IPS-18c (cell line): ENCODE results near the gene SHROOM3.

Experiments
- H3K4me3 ChIP-seq: 2 replicates; pipeline ENCODE4 v1.7.0; 2013; ENCODE audit warnings: low read depth, mild to moderate bottlenecking, low read length, moderate library complexity; ENCODE audit not compliant: insufficient read depth
- H3K9me3 ChIP-seq: one replicate; pipeline ENCODE4 v1.6.1; 2013; ENCODE audit warnings: mild to moderate bottlenecking, low read length, moderate library complexity; ENCODE audit not compliant: control insufficient read depth, insufficient read depth

SHROOM3 gene

DNA sequence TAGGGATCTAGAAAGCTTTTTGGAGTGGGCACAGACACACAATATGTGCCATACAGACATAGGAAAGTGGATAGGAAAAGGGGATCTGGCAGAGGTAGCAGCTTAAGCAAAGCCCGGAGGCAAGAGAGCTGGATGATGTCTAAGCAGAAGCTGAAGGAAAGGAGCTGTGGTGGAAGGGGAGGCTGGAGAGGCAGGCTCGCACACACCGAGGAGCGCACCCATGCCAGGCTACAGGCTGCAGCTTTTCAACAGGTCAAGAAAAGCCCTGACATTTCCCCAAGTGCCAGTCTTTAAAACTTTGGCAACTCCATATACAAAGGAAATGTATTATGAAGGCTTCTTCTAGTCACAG is 395.6 kb downstream of the SHROOM3 start:
- Histone ChIP-seq H3K9me3 (no peaks in the 10 kb centered on the region), H3K4me3 (no peak overlapping the region)

DNA sequence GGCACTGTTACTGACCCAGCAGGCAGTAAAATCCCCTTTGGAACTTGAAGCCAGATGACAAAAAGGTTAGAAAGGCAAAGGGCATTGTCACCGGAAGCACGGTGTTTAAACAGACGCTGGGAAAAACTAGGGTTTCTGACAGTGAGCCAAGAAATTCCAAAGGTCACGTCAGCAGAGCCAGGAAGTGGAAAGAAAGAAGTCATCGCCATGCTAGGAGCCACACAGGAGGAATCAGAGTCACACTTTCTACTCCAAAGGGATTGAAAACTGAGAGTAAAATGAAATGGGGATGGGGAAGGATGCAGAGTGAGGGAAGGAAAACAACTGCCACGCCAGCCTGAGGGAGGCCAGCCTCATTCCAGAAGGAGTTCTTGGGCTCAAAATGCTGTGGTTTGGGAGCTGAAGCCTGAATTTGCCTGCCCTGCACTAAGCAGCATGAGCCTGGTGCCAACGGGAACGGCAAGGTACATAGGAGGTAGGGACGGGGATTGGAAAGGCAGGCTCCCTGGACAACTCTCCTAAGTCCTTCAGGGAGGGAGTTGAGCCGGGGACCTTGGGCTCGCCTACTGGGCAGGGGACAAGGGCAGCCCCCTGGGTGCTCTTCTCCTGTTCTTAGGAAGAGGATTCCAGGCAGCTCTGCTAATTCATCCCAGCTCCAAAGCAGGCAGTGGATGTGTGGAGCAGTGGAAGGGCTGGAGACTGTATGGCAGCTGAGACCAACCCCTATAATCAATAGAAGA is 396.1 kb downstream of the SHROOM3 start:
- no peaks in the 10 kb centered on the region for H3K9me3 ChIP-seq
- no peak overlapping the region for H3K4me3 ChIP-seq

DNA sequence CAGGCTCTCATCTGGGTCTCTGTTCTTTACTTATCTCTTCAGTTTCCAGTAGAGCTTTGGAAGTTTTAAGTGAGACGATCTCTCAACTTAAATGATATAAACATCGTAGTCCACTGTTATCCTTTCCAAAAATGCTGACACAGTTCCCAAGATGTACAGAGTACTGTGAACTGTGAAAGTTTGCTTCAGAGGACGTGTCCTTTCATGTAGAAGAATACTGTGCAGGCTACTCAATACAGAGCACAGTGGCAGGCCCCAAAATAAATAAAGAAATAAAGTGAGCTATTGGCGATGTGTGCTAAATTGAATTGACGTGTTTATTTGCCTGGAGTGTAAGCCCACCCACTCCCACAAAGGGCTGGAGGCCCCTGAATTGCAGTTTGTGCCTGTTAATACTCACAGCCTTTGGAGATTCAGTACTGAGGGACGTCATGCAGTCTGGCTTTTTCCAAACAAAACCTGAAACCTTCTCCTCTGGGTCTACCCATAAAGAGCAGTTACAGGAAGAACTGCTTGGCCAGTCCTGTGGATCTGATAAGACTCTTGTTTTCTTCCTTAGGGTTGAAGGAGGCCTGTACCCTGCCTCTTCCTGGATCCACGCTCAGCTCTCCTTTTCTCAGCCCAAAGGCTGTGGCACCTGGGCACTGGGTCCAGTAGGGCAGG is 396.8 kb downstream of the SHROOM3 start:
- H3K9me3 ChIP-seq, result no peaks in the 10 kb centered on the region

More for the DNA sequence above, 396.8 kb downstream of the SHROOM3 start:
- no peak overlapping the region for H3K4me3 ChIP-seq
